Activated CD4-positive, alpha-beta T cell treated with anti-CD3 and anti-CD28 coated beads, Interleukin-2, amount 50 U/mL, for 1 hour (primary cell): Measurements from ENCODE around the gene TRIM3.

Experiments used
- DNase-seq: peaks from one replicate; pipeline ENCODE4 v3.0.0-alpha.2; 2020

Gene TRIM3

DNA sequence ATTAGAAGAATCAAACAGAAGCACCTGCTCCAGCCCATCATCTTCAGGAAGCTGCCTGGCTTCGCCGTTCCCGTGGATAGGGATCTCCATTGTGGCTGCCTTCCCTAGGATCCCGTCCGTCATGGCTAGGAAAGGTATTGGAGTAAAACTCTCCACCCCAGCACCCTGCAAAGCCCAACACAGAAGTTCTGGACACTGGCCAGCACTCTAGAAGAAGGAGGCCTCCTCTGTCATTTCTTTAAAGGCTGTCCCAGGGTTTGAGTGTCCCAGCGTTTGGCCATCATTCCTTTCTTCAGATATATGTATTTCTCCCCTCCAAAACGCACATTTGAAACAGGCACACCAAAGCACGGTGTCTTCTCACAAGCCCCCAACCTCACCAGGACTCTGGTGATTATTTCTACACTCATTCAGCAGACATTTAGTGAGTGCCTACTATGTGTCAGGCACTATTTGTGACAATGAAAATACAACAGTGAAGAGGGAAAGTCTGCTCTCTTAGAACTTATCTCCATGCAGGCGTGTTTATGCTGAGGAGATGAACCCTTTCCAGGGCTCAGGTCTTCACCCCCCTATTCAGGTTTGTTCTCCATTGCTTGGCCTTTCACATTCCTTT, 6.7 kb upstream of the TRIM3 start:
- no peak for DNase-seq

DNA sequence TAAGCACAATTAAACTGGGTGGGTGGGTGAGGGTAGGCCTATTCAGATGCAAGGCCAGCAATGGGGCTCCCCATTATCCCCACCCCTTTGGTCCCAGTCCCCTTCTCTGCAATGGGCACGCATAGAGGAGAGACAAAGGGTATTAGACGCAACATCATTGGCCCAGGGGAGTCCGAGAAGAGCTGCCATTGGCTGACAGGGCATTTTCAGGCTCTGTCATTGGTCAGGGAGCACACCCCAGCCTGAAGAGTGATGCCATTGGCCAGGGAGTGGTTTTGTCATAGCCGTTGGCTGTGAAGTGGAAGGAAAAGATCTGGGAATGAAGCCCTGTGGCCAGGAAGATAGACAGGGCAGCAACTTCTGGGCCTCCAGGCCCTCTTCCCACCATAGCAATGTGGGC, 2.8 kb upstream of the TRIM3 start:
- DNase-seq: no peak

DNA sequence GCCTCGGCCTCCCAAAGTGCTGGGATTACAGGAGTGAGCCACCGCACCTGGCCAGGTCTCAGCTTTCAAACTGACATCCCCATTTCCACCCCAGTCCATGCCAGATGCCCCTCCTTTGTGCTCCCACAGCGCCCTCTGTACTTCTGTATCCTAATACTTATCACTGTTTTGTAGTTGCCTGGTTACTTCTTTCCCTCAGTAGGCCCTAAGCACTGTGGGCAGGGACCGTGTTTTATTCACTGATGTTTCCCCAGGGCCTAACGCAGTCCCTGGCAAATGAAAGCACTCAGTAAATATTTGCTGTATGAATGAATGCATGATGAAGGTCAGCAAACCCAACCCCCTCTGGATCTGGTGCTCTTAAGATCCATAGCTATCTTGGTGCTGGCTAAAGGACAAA, 2.2 kb upstream of the TRIM3 start:
- DNase-seq: no peak

DNA sequence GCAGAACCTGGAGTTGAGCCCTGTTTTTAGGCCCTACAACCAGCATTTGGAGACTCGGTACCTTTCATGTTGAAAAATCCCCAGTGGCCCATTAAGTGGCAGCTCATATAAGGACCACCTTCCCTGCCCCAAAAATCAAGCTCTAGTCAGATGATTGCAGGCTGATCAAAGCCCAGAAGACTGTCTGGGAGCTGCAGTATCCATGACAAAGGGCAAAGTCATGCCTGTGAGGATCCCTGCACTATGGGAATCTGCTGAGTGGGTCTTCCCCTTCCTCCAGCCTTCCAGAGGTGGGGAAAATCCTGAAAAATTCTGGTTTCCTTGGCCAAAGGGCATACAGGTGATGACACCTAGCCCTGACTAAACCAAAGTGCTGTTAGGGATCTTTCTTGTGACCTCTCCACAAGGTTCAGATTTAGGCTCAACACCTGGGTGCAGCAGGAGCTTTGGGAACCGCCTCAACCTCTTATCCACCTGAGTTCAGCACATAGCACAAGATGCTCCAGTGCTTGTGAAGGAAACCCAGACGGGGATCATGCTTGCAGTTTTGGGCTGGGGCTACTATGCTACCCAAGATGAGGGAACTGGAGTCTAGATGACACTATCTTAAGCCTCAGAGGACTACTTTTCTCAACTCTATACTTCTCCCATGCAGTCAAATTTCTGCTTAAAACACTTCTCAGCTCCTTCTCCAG, 1.2 kb upstream of the TRIM3 start:
- no peak for DNase-seq

DNA sequence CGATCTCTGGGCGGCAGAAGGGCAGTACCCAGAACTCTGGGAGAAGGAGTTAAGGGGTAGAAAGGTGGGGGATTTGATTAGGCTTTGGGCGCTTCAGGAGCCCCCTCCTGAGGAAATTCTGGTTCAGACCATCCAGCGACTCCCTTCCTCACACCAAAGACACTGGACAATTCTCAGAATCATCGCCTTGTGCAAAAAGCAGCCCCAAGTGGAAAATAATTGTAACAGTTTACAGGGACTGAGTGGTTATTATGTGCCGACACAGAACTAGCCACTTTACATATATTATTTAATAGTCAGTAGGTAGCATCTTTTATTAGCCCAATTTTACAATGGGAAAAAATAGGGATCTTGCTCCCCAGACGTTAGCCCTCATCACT, 662 bp upstream of the TRIM3 start:
- DNase-seq: no peak

DNA sequence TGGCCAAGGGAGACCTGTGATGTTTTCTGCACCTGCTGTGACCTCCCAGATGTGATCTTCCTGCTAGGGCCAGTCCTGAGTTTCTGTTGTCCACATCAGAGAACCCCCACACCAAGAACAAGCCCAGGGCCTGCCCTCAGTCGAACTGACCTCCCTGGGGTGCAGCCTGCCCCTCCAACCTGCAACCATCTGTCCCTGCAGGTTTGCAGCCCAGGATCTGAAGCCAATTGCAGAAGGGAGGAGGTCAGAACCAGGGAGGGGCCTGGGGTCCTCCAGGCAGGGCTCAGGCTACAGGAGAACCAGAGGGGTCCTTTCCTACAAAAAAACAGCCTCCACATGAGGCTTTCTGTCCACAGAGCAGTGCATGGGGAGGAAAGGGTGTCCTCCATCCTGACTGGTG, 807 bp downstream of the TRIM3 start:
- no peak for DNase-seq

DNA sequence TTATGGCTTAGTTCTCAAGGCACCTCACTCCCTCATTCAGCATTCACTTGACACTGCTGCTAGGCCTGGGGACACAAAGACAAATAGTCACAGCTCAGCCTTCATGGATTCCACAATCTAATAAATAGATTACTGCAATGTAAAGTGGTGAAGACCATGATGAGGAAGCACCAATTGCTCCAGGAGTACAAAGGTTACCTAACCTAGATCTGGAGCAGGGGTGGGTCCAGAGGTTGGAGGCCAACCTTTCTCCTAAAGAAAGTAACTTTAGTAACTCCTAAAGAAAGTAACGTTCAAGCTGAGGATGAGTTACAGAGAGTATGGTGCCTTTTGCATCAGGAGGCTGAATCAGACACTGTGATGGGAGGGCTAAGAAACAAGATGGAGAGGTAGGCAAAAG, 4.1 kb downstream of the TRIM3 start:
- DNase-seq: no peak

DNA sequence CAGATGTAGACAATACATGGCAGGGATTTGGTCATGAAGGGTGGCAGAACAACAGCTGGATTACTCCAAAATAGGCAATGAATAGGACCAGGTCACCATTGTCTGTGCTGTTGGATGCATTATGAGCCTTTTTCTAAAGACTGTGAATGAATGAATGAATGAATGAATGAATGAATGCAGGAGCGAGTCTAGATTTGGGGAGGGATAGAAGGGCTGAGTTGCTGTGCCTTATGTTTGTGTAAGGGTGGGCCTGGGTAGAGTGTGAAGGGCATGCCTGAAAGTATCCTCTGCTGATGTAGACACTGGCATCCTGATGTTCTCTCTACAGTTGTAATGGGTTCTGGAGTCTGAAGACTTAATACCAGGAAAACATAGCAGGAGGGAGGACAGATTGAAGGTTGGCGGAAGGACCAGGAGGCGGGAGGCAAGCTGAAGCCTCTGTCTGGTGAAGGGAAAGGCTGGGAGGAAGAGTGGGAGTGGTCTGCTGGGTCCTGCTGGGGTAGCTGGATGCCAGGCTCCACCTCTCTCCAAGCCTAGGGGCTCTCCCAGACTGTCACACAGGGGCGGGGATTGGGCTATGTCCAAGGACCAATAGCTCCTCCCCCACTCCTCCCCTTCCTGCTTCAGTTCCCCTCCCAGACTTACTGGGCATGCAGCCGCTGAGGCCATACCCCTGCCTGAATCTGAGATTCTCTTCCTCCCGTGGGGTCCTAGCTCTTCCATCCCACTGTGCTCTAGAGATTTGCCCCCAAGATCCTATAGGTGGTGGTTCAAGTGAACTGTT, 4.8 kb downstream of the TRIM3 start:
- DNase-seq: no peak

DNA sequence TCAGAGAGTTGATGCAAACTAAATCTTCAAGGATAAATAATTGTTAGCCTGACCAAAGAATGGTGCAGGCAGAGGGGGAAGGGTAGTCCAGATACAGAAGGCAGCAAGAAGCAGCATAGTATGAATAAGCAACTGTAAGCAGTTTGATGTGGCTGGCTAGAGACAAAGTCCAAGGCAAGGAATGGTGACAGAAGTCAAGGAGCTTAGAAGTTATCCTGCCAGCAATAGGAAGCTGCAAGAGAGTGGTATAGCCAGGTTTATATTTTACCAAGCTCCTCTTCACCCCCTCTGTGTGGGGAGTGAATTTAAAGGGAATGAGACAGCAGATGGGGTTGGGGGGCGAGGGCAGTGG, 14.7 kb downstream of the TRIM3 start:
- no peak for DNase-seq

DNA sequence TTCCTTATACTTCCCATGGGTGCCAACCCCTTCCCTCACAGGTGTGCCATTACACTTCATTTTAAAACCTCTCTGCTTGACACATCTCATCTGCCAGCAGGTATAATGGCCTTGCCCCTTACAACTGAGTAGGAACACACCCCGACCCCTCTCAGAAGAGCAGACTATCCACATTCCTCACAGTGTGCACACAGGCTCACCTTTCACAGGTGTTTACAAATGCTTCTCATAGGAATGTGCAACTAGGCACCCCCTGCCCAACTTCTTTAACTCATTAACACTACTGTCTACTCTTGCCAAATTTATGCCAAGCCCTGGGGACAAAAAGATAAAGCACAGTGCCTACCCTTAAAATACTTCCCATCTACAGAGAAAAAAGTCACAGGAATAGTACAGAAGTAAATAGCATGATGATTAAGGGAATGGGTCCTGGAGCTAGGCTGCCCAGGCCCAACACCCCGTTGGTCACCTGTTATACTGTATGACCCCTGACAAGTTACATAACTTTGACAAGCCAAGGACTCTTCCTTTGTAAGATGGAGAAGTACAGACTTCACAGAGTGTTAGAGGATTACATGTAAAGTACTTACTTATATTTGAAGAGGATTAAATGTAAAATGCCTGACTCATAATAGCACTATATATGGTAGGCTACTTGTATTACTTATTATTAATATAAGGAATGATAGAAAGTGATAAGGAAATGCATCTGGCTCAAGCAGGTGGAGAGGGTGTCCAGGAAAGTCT, 15.2 kb downstream of the TRIM3 start:
- DNase-seq: no peak

DNA sequence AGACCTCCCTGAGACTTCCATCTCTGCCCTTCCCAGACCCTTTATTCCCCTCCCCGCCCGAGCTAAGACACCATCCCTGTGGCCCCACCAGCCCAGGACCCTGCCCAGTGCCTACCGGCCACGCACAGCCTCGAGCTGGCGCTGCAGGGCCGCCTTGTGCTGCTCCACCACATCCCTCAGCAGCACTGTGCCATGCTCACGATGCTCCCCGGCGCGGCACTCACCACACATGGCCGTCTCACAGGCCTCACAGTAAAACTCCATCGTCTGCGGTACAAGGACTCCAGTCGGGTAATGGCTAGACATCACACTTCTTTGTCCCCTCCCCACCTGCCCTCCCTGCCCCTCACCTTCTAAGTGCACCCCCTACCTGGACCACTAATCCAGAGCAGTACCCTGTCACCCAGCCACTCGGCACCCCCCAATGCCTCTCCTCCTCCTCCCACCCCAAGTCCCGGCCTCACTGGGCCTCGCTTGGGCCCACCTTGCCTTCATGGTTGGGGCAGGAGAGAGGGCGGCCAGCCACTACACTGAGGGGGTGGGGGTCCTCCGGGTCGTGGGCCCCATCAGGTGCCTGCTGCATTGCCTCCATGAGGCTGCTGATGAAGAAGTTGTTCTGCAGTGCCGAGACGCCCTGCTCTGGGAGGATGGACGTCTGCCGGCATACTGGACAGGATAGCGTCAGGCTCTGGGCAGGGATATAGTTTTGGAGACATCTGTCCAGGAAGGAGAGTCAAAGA, 16.0 kb downstream of the TRIM3 start:
- DNase-seq: no peak

DNA sequence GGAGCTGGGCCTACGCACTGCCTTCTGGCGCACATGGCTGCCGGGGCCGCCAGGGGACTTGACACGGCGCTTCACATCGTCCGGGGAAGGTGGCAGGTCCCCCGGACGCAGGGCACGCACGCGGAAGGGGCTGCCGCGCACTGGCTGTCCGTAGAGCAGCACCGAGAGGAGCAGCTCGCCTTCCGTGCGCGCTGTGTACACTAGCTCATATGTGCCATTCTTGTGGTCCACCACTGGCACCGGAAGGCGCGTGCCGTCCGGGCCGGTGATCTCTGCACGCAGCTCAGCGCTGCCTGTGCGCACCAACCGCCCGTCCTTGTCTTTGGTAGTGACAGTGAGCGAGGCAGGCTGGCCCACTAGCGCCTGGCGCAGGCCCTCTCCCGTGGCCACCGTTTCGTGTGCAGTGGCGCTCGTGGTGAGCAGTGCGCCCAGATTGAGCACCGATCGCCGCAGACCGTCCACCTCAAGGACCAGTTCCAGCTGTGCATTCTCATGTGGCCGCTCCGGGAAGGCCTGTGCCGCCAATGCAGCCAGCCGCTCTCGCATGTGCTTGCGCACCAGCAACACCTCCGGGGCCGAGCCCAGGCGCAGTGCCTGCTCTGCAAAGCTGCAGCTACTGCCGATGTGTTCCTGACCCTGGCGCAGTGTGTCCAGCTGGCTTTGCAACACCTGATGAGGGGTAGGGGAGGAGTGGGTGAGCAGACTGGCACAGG, 17.2 kb downstream of the TRIM3 start:
- DNase-seq: no peak

DNA sequence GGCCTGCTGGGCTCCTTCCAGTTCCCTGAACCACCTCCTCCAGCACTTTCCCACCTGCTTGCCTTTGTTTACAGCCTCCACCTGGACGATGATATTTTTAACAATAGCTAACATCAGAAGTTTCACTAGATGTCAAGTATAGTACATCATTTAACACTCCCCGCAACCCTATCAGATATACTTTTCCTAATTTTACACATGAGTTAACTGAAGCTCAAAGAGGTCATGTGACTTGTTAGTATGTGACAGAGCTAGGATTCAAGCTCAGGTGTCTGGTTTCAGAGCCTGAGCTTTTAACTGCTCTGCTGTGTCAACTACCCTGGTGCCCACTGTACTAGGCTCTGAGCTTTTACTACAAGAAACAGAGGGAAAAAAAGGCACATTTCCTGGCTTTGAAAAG, 18.7 kb downstream of the TRIM3 start:
- DNase-seq: no peak

DNA sequence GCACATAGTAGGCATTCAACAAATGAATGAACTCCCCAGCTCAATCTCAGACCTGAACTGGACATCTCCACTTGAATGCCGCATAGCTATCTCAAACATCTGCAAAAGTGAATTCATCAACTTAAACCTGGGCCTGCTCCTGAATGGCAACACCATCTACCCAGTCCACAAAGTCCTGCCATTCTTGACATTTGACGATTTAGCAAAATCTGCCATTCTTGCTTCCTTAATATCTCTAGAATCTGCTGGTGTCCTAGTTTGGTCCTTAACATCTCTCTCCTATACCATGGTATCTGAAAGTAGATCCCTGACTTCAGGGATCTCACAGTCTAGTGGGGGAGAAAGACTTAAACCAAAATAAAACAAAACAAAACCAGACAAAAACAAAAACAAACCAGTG, 20.6 kb downstream of the TRIM3 start:
- DNase-seq: no peak

DNA sequence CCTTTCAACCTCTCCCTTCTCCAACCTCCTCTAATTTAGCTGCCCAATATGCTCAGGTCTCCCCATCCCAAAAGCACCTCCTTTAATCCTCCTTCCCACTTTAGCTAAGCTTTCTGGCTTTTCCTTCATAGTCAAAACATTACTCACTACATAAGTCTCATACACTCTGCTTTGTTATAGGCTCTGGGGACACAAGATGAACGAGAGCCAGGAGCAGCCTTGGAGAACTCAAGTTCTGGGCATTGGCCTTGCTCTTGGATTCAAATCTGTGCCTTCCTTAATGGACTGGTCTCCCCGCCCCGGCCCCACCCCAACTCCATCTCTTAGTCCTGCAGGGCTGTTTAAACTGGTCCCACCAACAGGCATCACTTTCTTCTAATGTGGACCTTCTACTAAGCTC, 21.5 kb downstream of the TRIM3 start:
- no peak for DNase-seq

DNA sequence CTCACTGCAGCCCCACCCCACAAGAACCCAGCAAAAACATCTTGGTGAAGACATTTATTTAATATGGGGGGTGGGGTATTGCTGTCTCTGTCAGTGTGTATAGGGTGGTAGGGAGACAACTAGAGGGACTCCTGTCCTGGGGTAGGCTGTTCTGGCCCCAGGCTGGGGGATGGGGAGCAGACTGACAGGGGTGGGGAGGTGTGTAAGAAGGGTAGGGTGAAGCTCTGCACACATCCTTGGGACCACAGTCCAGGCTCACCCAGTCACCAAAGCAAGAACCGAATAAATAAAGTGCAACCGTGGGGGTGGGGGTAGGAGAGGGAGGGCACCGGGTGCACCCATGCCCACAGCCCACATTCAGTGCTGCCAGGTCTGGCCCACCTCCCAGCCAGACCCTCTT, 25.2 kb downstream of the TRIM3 start:
- DNase-seq: no peak

DNA sequence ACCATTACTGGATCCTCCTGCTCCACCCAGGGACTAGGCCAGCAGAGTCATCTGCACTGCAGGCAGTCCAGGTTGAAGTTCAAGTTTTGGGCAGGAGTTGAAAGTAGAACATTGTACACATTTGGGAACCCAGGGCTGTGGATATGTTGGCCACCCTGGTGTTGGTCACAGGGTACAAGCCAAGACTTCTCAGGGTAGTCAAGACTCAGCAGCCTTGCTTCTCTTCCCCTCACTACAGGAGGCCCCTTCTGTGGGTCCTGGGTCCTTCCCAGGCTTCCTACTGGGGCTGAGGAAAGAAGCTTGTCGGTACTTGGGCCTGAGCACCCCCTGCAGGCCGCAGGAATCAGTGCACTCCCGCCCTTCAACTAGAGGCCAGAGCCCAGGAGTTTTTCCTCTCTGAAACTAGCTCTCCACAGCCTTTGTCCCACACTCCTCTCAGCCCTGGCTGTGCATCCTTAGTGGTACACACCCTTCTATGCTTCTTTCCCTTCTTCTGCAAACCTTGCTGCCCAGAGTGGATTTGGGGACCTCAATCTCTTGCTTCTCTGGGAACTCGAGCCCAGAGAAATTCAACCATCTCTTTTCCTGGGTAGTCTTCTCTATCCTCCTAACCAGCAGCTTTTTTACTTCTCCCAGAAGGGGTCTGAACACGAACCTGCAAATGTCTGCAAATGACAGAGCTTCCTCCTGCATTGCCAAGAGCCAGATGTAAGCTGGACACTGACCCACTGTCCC, 30.3 kb downstream of the TRIM3 start:
- DNase-seq: peak; percentile 47

DNA sequence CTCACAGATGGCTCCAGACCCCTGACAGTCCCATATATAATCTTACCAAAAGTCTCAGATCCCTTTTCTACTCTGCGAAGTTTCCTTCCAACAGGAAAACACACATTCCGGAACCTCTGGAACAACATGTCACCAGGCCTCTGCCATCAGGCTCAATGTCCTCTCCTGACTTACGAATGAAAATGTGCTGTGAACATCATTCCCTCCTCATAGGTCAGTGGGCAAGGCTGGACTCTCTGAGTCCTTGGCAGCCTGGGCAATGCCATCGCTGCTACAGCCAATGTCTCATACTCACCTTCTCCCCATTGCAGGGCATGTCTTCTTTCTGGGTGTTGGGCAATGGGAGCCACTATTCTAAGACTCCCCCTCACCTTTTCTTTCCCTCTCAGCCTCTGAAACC, 31.3 kb downstream of the TRIM3 start:
- no peak for DNase-seq

DNA sequence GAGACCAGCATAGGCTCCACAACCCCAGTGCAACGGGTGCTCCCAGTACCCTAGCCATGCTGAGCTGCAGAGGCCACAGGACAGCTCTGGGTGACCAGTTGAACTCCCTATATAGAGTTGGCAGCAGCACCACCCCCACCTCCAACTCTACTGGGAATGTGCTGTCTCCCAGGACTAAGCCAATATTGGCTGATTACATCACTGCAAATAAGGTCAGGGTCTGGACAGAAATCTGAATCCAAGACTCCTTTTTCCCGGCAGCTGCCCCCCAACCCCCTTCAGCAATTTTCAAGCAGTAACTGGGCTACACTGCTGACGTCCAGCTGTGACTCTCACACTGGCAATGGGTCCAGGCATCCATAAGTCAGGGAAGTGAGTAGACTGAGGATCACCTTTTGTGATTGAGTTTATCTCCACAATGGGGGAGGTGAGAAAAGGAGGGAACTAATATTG, 32.8 kb downstream of the TRIM3 start, which contains the start of gene HPX:
Gene HPX (minus strand): TSS at position 82 of the 453 bp plus-strand sequence. CDS start 24 bp downstream, at position 58.
- no peak for DNase-seq

DNA sequence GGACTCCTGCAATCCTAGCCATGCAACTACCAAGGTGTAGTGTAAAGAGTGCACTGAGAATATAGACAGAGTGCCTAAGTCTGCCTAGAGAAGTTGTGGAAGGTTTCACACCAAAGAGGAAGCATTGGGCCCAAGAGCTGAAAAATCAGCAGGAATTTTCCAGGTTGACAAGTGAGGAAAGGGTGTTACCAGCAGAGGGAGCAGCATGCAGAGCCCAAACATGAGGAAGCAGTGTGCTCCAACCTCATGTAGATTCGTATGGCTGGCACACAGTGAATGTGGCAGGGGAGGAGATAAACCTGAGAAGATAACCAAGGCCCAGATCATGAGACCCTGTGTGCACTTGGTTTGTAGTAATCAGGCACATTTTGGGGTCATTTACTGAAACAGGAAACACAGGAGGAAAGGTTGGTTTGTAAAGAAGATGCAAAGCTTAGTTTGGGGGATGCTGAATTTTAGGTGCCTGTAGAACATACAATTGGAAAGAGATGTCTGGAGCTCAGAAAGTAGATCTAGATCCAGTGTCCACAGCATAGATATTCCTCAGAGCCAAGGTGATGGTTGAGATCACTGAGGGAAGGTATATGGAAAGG, 34.7 kb downstream of the TRIM3 start:
- peak; percentile 28 for DNase-seq

DNA sequence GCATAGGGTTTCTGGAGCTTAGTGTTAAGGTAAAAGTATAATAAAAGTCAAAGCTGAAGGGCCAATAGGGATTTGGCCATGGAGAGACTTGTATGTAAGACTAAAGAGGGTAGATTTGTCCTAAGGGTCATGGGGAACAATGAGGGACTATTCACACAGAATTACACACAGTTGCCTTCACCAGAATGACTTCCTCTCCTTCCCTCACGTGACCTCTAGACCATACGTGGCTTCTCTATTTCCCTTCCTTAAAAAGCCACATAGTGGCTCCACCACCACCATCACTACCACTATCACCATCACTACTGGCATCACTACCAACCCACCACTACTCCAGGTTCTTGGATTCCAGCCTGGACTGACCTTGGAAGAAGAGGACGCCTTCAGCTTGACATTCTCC, 35.7 kb downstream of the TRIM3 start:
- DNase-seq: no peak
